SH-SY5Y (cell line): ENCODE measurements around the gene DIP2C.

Experiments used
- GATA2 ChIP-seq: IDR thresholded peaks from 2 replicates; pipeline ENCODE4 v1.6.1; 2011; ENCODE audit warnings: mild to moderate bottlenecking, low read depth, low read length
- GATA3 ChIP-seq: IDR thresholded peaks from 2 replicates; pipeline ENCODE4 v1.6.1; 2011; ENCODE audit warnings: low read depth, mild to moderate bottlenecking, low read length, moderate library complexity

- no peak for TF ChIP-seq GATA3
- no peak for TF ChIP-seq GATA2
These were observed 239.0 kb downstream of the DIP2C start for GRCh38 chr10:450463-450862.
